ENCODE data around the gene WBP2NL.

The WBP2NL gene

DNA sequence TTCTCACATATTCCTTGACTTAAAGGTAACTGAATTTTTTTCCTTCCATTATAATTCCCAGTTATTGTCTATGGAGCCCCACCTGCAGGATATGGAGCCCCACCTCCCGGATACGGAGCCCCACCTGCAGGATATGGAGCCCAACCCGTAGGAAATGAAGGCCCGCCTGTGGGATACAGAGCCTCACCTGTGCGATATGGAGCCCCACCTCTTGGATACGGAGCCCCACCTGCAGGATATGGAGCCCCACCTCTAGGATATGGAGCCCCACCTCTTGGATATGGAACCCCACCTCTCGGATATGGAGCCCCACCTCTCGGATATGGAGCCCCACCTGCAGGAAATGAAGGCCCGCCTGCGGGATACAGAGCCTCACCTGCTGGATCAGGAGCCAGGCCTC lies 28.1 kb downstream of the WBP2NL start:
- H3K9ac ChIP-seq (ENCODE audit: low read depth, low read length, poor library complexity, severe bottlenecking) = no peak overlapping the region
- H3K4me1 ChIP-seq (ENCODE audit: insufficient read depth, low read length, poor library complexity, severe bottlenecking) = no peaks in the 10 kb centered on the region
- H3K9me3 ChIP-seq (ENCODE audit: insufficient read depth, low read depth, low read length) = no peaks in the 10 kb centered on the region
- no peak overlapping the region for H3K4me2 ChIP-seq (ENCODE audit: low read depth, low read length, poor library complexity, severe bottlenecking)
- no peaks in the 10 kb centered on the region for H4K20me1 ChIP-seq (ENCODE audit: insufficient read depth, low read length, poor library complexity, severe bottlenecking)
- H3F3A ChIP-seq (ENCODE audit: low read depth) = no peaks in the 10 kb centered on the region
- no peaks in the 10 kb centered on the region for H3K9me2 ChIP-seq (replicated peaks; ENCODE audit: low read depth, low read length)
- H3K36me3 ChIP-seq (ENCODE audit: insufficient read depth, low read length) = no peaks in the 10 kb centered on the region
- no peak overlapping the region for H2AFZ ChIP-seq (ENCODE audit: low read length)
- H3K4me3 ChIP-seq (ENCODE audit: low read length, poor library complexity, severe bottlenecking) = no peak overlapping the region
- H3K79me2 ChIP-seq (ENCODE audit: insufficient read depth, low read length) = no peaks in the 10 kb centered on the region
- no peaks in the 10 kb centered on the region for H3K27me3 ChIP-seq (ENCODE audit: insufficient read depth, low read length, poor library complexity, severe bottlenecking)
- TF ChIP-seq EZH2phosphoT487 (IDR thresholded peaks at IDR 0.05; ENCODE audit: borderline replicate concordance) = no peak
- TF ChIP-seq, protein P1, sequence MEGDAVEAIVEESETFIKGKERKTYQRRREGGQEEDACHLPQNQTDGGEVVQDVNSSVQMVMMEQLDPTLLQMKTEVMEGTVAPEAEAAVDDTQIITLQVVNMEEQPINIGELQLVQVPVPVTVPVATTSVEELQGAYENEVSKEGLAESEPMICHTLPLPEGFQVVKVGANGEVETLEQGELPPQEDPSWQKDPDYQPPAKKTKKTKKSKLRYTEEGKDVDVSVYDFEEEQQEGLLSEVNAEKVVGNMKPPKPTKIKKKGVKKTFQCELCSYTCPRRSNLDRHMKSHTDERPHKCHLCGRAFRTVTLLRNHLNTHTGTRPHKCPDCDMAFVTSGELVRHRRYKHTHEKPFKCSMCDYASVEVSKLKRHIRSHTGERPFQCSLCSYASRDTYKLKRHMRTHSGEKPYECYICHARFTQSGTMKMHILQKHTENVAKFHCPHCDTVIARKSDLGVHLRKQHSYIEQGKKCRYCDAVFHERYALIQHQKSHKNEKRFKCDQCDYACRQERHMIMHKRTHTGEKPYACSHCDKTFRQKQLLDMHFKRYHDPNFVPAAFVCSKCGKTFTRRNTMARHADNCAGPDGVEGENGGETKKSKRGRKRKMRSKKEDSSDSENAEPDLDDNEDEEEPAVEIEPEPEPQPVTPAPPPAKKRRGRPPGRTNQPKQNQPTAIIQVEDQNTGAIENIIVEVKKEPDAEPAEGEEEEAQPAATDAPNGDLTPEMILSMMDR (conservative IDR thresholded peaks at IDR 0.05; ENCODE audit: low read length) = no peak

DNA sequence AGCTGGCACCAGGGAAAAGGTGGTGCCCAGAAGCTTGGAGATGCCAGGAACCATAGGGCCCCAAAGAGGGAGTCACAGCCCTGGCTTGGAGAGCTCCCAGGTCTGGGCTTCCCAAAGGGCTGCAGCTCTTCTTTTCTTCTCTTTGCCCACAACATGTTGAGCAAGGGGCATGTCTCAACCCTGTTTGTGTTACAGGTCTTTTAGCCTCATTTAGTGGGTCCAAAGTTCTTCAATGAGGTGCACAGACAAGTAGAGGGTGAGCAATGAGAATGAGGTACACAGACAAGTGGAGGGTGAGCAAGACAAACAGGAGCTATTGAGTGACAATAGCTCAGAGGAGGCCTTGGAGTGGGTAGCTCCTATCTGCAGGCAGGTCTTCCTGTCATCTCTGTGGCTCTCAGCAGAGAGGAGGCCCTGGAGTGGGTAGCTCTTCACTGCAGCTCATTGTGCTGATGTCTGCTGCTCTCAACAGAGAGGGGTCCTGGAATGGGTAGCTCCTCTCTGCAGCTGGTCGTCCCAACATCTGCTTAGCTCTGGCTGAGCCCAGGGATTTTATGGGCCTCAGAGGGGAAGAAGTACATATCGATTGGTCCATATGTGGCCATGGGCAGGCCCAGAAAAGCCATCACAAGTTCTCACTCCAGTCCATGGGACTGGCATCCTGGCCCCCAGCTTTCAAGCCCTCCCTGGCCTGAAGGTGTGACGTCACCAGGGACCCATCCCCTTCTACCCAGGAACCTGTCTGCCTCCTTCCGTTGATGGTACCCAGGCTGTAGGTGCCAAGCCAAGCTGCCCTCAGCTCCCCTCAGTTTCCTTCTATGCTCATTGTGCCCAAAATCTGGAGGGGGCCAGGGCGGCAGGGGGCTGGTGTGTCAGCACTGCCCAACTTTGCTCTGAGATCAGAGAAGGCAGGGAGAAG lies 34.9 kb downstream of the WBP2NL start:
- Histone ChIP-seq H3K27me3 (ENCODE audit: insufficient read depth, low read length, poor library complexity, severe bottlenecking) (no peaks in the 10 kb centered on the region), H4K20me1 (ENCODE audit: insufficient read depth, low read length, poor library complexity, severe bottlenecking) (no peaks in the 10 kb centered on the region), H3K9ac (ENCODE audit: low read depth, low read length, poor library complexity, severe bottlenecking) (no peak overlapping the region), H3K36me3 (ENCODE audit: insufficient read depth, low read length) (no peaks in the 10 kb centered on the region), H3K4me1 (ENCODE audit: insufficient read depth, low read length, poor library complexity, severe bottlenecking) (no peaks in the 10 kb centered on the region), H3F3A (ENCODE audit: low read depth) (no peaks in the 10 kb centered on the region), H2AFZ (ENCODE audit: low read length) (no peak overlapping the region), H3K4me3 (ENCODE audit: low read length, poor library complexity, severe bottlenecking) (no peak overlapping the region), H3K4me2 (ENCODE audit: low read depth, low read length, poor library complexity, severe bottlenecking) (no peak overlapping the region), H3K9me3 (ENCODE audit: insufficient read depth, low read depth, low read length) (peaks cover 8% of the 10 kb centered on the region; the same call in 1 of the 2 replicates), H3K9me2 (replicated peaks; ENCODE audit: low read depth, low read length) (no peaks in the 10 kb centered on the region), H3K79me2 (ENCODE audit: insufficient read depth, low read length) (no peaks in the 10 kb centered on the region)
- TF ChIP-seq, protein P1 (conservative IDR thresholded peaks at IDR 0.05; ENCODE audit: low read length) = no peak

DNA sequence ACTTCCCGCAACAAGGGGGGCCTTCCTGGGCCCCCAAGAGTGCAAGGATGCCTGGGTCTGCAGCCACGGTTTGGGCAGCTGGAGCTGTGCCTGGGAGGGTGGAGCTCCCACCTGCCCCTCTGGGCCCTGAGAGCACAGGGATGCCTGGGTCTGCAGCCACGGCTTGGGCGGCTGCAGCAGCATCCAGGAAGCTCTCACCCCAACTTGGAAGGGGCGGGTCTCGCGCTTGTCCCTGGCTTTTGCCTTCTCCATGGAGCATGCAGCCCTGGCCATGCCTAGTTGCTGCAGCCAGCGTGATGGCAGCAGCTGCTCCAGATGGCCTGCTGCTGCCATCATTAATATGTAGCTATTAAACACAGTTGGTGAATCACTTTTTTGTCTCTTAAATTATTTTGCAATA lies 36.7 kb downstream of the WBP2NL start:
- H3K4me2 ChIP-seq (ENCODE audit: low read depth, low read length, poor library complexity, severe bottlenecking) = no peak overlapping the region
- TF ChIP-seq EZH2phosphoT487 (IDR thresholded peaks at IDR 0.05; ENCODE audit: borderline replicate concordance) = no peak
- TF ChIP-seq, protein P1 (conservative IDR thresholded peaks at IDR 0.05; ENCODE audit: low read length) = no peak
- no peaks in the 10 kb centered on the region for H3K4me1 ChIP-seq (ENCODE audit: insufficient read depth, low read length, poor library complexity, severe bottlenecking)
- no peak overlapping the region for H3K9ac ChIP-seq (ENCODE audit: low read depth, low read length, poor library complexity, severe bottlenecking)
- no peak overlapping the region for H2AFZ ChIP-seq (ENCODE audit: low read length)
- no peaks in the 10 kb centered on the region for H3K9me2 ChIP-seq (replicated peaks; ENCODE audit: low read depth, low read length)
- H4K20me1 ChIP-seq (ENCODE audit: insufficient read depth, low read length, poor library complexity, severe bottlenecking) = no peaks in the 10 kb centered on the region
- H3K27me3 ChIP-seq (ENCODE audit: insufficient read depth, low read length, poor library complexity, severe bottlenecking) = no peaks in the 10 kb centered on the region
- H3K79me2 ChIP-seq (ENCODE audit: insufficient read depth, low read length) = no peaks in the 10 kb centered on the region
- H3K4me3 ChIP-seq (ENCODE audit: low read length, poor library complexity, severe bottlenecking) = no peak overlapping the region
- H3F3A ChIP-seq (ENCODE audit: low read depth) = no peaks in the 10 kb centered on the region
- peaks cover 8% of the 10 kb centered on the region; the same call in 1 of the 2 replicates for H3K9me3 ChIP-seq (ENCODE audit: insufficient read depth, low read depth, low read length)
- H3K36me3 ChIP-seq (ENCODE audit: insufficient read depth, low read length) = no peaks in the 10 kb centered on the region
